Effector memory CD4-positive, alpha-beta T cell (primary cell): Measurements from ENCODE around the gene CASP1.
A peak's percentile ranks its signal among the peaks of the same experiment; 100 is the strongest.
"Not testable (repeated sequence)": the region's sequence is repeated elsewhere in the genome, so short reads cannot be mapped to it uniquely, and the experiment has no call there.

ENCODE experiments used
- DNase-seq, 3 donors: peaks; one replicate each; pipeline ENCODE4 v3.0.0-alpha.2; 2020
- H3K27ac ChIP-seq: 2 replicates; pipeline ENCODE4 v1.7.0; 2013; ENCODE audit warnings: mild to moderate bottlenecking, low read length, moderate library complexity; ENCODE audit not compliant: insufficient read depth, poor library complexity, severe bottlenecking
- H3K27me3 ChIP-seq: replicated peaks from 2 replicates; pipeline ENCODE4 v1.7.0; 2013; ENCODE audit warnings: mild to moderate bottlenecking, low read length; ENCODE audit not compliant: insufficient read depth, control insufficient read depth, poor library complexity, severe bottlenecking
- H3K36me3 ChIP-seq: 2 replicates; pipeline ENCODE4 v1.7.0; 2013; ENCODE audit warnings: mild to moderate bottlenecking, low read length, moderate library complexity; ENCODE audit not compliant: control insufficient read depth, insufficient read depth
- H3K4me1 ChIP-seq: 2 replicates; pipeline ENCODE4 v1.7.0; 2013; ENCODE audit warnings: low read length, mild to moderate bottlenecking; ENCODE audit not compliant: control insufficient read depth, insufficient read depth, poor library complexity, severe bottlenecking
- H3K4me3 ChIP-seq: 2 replicates; pipeline ENCODE4 v1.7.0; 2013; ENCODE audit warnings: low read length, low read depth, mild to moderate bottlenecking; ENCODE audit not compliant: insufficient read depth, poor library complexity, severe bottlenecking
- H3K9me3 ChIP-seq: 2 replicates; pipeline ENCODE4 v1.7.0; 2013; ENCODE audit warnings: mild to moderate bottlenecking, low read length, moderate library complexity; ENCODE audit not compliant: control insufficient read depth

Gene CASP1

DNA sequence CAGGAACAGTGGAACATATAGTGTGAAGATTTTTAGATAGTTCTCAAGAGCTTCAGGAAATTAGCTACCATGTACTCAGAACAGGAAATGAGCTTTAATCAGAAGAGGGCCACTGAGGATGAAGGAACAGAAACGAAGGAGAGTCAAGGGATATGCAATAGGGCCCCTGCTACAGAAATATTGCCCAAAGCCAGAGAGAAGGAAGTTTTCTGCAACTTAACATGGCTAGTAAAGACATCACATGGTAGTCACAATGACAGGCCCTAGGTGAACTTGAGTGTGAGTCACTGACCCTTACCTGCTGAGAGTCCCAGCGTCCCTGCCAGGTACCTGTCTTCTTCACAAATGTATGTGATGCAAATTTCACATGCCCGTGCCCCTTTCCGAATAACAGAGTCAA lies 35.4 kb upstream of the CASP1 start:
- DNase-seq, result no peak
- H3K4me1 ChIP-seq, result peaks cover 8% of the 10 kb centered on the region
- no peaks in the 10 kb centered on the region for H3K9me3 ChIP-seq
- peak overlapping the region; percentile 65 for H3K27ac ChIP-seq
- H3K36me3 ChIP-seq, result no peaks in the 10 kb centered on the region
- no peaks in the 10 kb centered on the region for H3K27me3 ChIP-seq
- H3K4me3 ChIP-seq, result peak overlapping the region; percentile 27

DNA sequence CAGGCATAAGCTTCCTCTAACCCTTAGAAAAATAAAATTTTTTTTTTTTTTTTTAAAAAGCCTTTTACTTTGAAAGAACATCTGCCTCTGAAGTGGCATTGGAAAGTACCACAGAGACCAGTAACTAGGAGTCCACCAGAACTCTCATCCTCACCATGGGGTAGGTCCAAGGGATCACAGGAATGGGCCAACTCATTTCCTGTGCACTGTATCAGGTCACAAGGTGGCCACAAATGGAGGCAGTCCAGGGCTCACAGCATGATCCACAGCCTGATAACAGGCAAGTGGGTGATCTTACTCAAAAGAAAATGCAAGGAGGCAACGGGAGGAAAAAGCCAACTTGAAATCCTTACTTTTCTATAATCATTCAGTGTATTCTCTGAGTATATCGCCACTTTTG lies 34.8 kb upstream of the CASP1 start:
- H3K27ac ChIP-seq, H3K4me1 ChIP-seq, H3K36me3 ChIP-seq, DNase-seq, H3K27me3 ChIP-seq, H3K9me3 ChIP-seq: not testable (repeated sequence)
- peak overlapping the region; percentile 27 for H3K4me3 ChIP-seq

DNA sequence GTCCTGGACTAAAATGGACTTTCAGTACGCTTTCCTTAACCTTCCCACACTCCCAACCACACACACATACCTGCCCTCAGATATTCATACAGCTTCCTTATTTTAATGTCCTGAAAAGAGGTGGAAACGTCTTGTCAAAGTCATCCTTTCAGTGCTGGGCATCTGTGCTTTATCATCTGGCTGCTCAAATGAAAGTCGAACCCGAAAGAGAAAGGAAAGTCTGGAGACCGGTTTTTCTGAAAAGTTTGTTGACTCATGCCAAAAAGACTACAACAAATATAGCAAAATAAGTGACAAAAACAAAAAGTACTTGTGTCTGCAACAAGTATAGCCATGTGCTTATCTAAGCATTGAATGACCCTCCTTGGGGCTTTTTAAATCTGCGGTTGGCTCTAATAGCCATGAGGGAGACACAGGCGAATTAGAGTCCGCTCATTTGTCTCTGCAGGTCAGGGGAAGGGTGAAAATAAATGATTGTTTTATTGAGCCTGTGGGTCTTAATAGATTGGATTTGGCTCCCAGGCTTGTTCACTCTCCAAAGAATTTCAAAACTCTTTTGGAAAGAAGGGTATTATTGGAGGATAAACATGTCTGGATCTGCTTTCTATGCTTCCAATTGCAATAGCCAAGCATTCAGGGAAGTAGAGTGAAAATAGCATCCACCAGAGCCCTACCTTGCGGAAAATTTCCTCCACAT lies 28.4 kb upstream of the CASP1 start:
- not testable (repeated sequence) for H3K36me3 ChIP-seq, DNase-seq, H3K9me3 ChIP-seq, H3K27ac ChIP-seq, H3K27me3 ChIP-seq, H3K4me1 ChIP-seq, H3K4me3 ChIP-seq

DNA sequence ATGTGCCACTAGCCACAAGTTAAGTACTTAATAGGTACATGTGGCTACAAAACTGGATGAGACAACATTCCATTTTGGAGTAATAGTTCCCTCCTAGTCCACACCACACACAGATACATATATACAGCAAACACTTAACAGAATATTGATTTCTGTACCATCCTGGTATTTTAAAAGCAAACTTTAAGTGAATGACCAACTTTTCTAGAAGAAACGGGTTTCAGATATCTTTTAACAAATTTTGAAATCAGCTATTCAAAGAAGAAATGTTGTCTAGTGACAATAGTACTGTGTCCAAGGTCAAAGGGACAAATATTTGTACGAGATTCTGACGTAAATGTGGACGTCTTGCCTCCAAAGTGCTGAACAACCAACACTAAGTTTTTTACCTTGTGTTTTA lies 22.5 kb upstream of the CASP1 start:
- Histone ChIP-seq H3K4me1 (no peaks in the 10 kb centered on the region), H3K27ac (no peak overlapping the region), H3K4me3 (no peak overlapping the region), H3K36me3 (no peaks in the 10 kb centered on the region), H3K9me3 (no peaks in the 10 kb centered on the region), H3K27me3 (no peaks in the 10 kb centered on the region)
- DNase-seq, result no peak

DNA sequence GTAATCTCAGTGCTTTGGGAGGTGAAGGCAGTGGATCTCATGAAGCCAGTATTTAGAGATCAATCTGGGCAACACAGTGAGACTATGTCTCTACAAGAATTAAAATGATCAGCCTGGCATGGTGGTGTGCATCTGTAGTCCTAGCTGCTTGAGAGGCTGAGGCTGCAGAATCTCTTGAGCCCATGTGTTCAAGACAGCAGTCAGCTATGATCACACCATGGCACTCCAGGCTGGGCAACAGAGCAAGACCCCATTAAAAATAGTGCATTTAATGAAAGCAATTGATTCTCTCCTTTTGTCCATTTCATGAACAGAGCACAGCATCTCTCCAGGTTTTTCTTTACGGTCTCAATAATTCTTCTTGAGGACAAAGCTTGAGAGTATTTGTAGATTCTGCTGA lies 21.5 kb upstream of the CASP1 start:
- Histone ChIP-seq H3K4me3 (no peak overlapping the region), H3K36me3 (no peaks in the 10 kb centered on the region), H3K4me1 (no peaks in the 10 kb centered on the region), H3K27me3 (no peaks in the 10 kb centered on the region), H3K27ac (no peak overlapping the region), H3K9me3 (no peaks in the 10 kb centered on the region)
- no peak for DNase-seq

DNA sequence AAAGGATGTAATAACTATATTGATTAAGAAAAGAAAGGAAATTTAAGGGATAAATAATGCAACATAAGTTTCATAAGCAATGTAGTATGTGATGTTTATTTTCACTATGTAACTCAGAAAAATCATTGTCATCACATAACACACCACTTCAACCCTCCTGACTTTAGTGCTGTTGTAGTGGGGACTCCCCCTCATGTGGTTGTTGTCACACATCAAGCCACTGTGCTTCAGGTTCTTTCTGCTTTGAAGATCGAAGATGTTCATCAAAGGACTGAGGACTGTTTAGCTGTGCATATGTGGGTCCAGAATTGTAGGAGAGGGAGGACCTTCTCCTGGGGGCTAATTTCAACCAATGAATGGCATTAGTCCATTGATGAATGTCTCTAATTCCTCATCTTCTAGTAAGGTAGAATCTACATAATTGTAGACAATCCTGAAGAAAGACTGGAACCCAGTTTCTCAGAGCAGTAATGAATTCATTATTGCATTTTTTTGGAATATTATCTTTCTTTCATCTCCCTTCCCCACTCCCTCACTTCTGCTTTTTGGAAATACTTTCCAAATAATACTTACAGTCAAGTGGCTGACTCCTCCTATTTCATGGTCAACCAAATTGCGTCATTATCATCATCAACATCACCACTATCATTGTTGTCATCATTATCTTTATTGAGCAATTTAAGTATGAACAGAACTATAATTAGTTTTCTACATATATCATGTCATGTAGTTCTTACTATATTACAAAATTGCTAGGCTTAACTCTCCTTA lies 20.0 kb upstream of the CASP1 start:
- H3K4me1 ChIP-seq, result no peaks in the 10 kb centered on the region
- no peaks in the 10 kb centered on the region for H3K27me3 ChIP-seq
- H3K9me3 ChIP-seq, result no peaks in the 10 kb centered on the region
- no peak for DNase-seq
- H3K27ac ChIP-seq, result no peak overlapping the region
- H3K36me3 ChIP-seq, result no peaks in the 10 kb centered on the region
- no peak overlapping the region for H3K4me3 ChIP-seq

DNA sequence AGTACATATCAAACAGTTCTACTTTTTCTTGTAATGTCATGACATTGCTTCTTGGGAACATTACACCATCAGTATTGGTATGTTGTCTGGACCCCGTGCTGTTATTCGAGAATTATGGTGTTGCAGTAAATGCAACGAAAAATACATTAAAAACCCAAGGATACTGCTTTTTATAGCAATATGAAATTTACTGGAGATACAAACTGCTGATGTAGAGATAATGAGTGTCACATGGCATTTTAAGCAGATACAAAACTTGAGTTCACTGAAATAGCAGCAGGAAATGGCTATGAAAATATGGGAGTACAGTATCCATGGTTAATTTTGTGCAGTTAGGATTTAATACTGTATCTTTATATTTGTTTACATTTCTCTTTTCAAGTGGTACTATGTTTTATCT lies 17.5 kb upstream of the CASP1 start:
- Histone ChIP-seq H3K27me3 (no peaks in the 10 kb centered on the region), H3K36me3 (no peaks in the 10 kb centered on the region), H3K4me3 (no peak overlapping the region), H3K27ac (no peak overlapping the region), H3K9me3 (no peaks in the 10 kb centered on the region), H3K4me1 (no peaks in the 10 kb centered on the region)
- no peak for DNase-seq

DNA sequence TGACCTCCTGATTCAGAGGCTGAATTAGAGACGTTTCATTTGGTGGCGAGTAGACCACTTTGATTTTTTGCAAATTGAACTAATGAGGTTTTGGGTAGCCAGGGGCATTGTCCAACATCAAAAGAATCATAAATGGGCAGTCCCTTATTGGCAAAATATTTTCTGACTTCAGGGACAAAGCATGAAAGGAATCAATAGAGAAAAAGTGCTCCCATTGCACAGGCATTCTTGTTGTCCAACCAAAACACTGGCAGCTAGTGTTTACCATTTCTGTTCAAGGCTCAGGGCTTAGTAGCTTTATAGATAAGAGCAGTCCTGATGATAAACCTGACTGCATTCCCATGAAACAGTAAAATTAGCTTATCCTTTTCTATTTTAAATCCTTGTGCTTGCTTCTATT lies 16.6 kb upstream of the CASP1 start:
- H3K4me3 ChIP-seq, result no peak overlapping the region
- no peaks in the 10 kb centered on the region for H3K36me3 ChIP-seq
- no peaks in the 10 kb centered on the region for H3K27me3 ChIP-seq
- DNase-seq, result no peak
- no peak overlapping the region for H3K27ac ChIP-seq
- no peaks in the 10 kb centered on the region for H3K9me3 ChIP-seq
- no peaks in the 10 kb centered on the region for H3K4me1 ChIP-seq

DNA sequence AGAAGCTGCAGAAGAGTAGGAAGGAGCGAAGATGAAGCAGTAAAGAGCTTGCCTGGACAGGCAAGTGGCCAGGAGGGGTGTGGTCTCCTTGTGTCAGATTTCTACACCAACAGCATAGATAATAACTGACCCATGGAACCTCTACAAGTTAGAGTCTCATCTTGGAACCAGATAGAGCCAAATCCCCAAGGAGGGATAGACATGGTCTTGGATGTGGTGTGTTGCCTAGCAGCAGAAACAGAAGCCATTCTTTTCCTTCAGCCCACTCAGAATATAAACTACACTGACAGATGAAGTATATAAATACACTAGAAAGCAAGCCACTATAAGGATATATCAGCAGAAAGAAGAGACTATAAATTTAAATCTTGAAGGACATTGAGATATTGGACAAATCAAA lies 14.5 kb upstream of the CASP1 start:
- no peaks in the 10 kb centered on the region for H3K4me1 ChIP-seq
- no peak overlapping the region for H3K4me3 ChIP-seq
- DNase-seq, result no peak
- H3K9me3 ChIP-seq, result no peaks in the 10 kb centered on the region
- H3K27me3 ChIP-seq, result no peaks in the 10 kb centered on the region
- H3K36me3 ChIP-seq, result no peaks in the 10 kb centered on the region
- H3K27ac ChIP-seq, result no peak overlapping the region

DNA sequence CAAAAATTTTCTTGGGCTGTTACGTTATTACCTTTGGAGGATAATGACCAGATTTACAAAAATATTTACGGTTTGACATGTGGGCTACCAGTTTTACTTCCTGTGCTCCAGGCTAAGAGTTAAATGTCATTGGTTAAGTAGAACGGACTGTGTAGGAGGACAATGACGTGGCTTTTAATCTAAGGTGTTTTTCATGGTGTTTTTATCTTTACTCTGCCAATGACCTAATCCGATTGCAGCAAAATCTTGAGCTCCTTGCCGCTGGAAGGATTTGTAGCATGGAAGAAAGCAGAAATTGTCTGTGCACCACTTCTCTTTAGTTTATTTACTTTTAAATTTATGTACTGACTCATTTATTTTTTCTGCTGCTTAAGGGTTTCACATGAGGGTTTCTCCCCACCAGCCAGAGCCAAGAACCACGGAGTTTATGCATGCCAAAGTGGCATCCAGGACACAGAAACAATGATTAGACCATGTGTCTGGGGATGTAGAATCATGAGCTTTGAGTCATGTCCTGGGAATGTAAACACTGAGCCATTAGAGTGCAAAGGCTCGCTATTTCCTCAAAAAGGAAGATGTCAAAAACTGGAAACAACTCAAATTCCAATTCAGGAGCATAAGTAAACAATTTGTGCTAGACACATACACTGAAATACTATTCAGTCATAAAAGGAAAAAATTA lies 12.1 kb upstream of the CASP1 start:
- Histone ChIP-seq H3K9me3 (no peaks in the 10 kb centered on the region), H3K4me3 (no peak overlapping the region), H3K36me3 (no peaks in the 10 kb centered on the region), H3K4me1 (peaks cover 5% of the 10 kb centered on the region), H3K27me3 (no peaks in the 10 kb centered on the region), H3K27ac (no peak overlapping the region)
- DNase-seq, result no peak
